Sigmoid colon (tissue), 7 donors: ENCODE measurements around the gene THSD7B. TPM values are rescaled to one million over a fixed set of nuclear protein-coding genes. Genes with fewer than 3 reads are reported as not detected.

Experiments
- DNase-seq: peaks from one replicate; pipeline ENCODE4 v3.0.0-alpha.2; 2019
- H3K27ac ChIP-seq, 4 donors: fragments of 200-600 bp; sonication (generic); one replicate each; pipeline ENCODE4 v1.5.1; 2016 to 2019; ENCODE audit warnings: mild to moderate bottlenecking in 1 of 4
- H3K27me3 ChIP-seq, 3 donors: fragments of 200-600 bp; sonication (generic); one replicate each; pipeline ENCODE4 v1.5.1; 2019; ENCODE audit warnings: mild to moderate bottlenecking in 1 of 3
- H3K36me3 ChIP-seq, 4 donors: fragments of 200-600 bp; sonication (generic); one replicate each; pipeline ENCODE4 v1.5.1; 2016 to 2019
- H3K4me1 ChIP-seq, 4 donors: fragments of 200-600 bp; sonication (generic); one replicate each; pipeline ENCODE4 v1.5.1; 2017 to 2019
- H3K4me3 ChIP-seq, 4 donors: fragments of 200-600 bp; sonication (generic); one replicate each; pipeline ENCODE4 v1.5.1; 2017 to 2019; ENCODE audit warnings: mild to moderate bottlenecking in 2 of 4, moderate library complexity in 1 of 4
- H3K9me3 ChIP-seq, 4 donors: fragments of 200-600 bp in 3 of 4; sonication (generic) in 3 of 4; one replicate each; pipeline versions ENCODE4 v1.5.1 to v1.6.1; 2013 to 2019
- CTCF ChIP-seq, 4 experiments: fragments of 450-650 bp in 3 of 4; fragments of 200-600 bp in 1 of 4; IDR thresholded peaks; one replicate each; pipeline ENCODE4 v1.5.1; 2016 to 2019; ENCODE audit warnings: antibody characterized with exemption in 4 of 4, mild to moderate bottlenecking in 3 of 4, moderate library complexity in 2 of 4
- EP300 ChIP-seq, 4 donors: sonication (generic); formaldehyde crosslinking; IDR thresholded peaks; one replicate each; pipeline ENCODE4 v1.6.1; 2017; ENCODE audit warnings: antibody characterized with exemption in 4 of 4
- POLR2A ChIP-seq, 2 donors: fragments of 450-650 bp; IDR thresholded peaks; one replicate each; pipeline ENCODE4 v1.6.1; 2016; ENCODE audit warnings: antibody characterized with exemption in 2 of 2, mild to moderate bottlenecking in 2 of 2, moderate library complexity in 2 of 2
- POLR2AphosphoS5 ChIP-seq, 4 donors: sonication (generic); formaldehyde crosslinking; IDR thresholded peaks; one replicate each; pipeline ENCODE4 v1.6.1; 2017; ENCODE audit warnings: antibody characterized with exemption in 4 of 4
- WGBS, 2 donors: extraction: QIAGEN DNeasy Blood & Tissue Kit; methylation state at CpG; one replicate each; pipeline ENCODE4 v1.1.7; 2013; 5-methylcytosine and 5-hydroxymethylcytosine counted together
- intact Hi-C: fragments of 100-400 bp; cut with DNase I; formaldehyde crosslinking; loops from one replicate; pipeline ENCODE4 v1.15.1; 2023
- polyA plus RNA-seq, 3 donors: library from polyadenylated mRNA; stranded (reverse); fragments of 200-250 nt; gene quantifications; one replicate each; pipeline ENCODE4 v1.2.3, GENCODE V29; 2013
- total RNA-seq, 4 donors: library from RNA; depleted of rRNA; stranded (reverse); fragments of >200 nt; gene quantifications; one replicate each; pipeline ENCODE4 v1.1.0, GENCODE V29; 2016
- donor health status: healthy with polysubstance abuse.
- donor health status: Bipolar disorder and iron deficiency.
- donor health status: healthy.

Gene THSD7B
- total and polyA plus RNA-seq, 7 donors = 0.16 to 0.83 (median 0.27) TPM; not detected in 2

- Histone ChIP-seq H3K4me1 (no peaks in the 10 kb centered on the region), H3K9me3 (no peaks in the 10 kb centered on the region), H3K4me3 (no peak overlapping the region), H3K27me3 (no peaks in the 10 kb centered on the region), H3K36me3 (no peaks in the 10 kb centered on the region), H3K27ac (no peak overlapping the region)
- no peak for DNase-seq
- TF ChIP-seq EP300 (IDR thresholded peaks at IDR 0.05) (no peak), POLR2A (IDR thresholded peaks at IDR 0.05) (no peak), POLR2AphosphoS5 (IDR thresholded peaks at IDR 0.05) (no peak), CTCF (IDR thresholded peaks at IDR 0.05) (no peak)
- 86 to 88% methylated on average over 3 of the region's 3 CpGs for WGBS, 2 donors
- intact Hi-C loops = no loop called here
Measured at GRCh38 chr2:137250401-137250800, 485.1 kb downstream of the THSD7B start.

- DNase-seq = no peak
Measured at GRCh38 chr2:137251045-137251444, 485.7 kb downstream of the THSD7B start.

GRCh38 chr2:137252934-137253333, 487.6 kb downstream of the THSD7B start:
- intact Hi-C loops = no loop called here
- Histone ChIP-seq H3K9me3 (no peaks in the 10 kb centered on the region), H3K27ac (no peak overlapping the region), H3K27me3 (no peaks in the 10 kb centered on the region), H3K4me1 (no peaks in the 10 kb centered on the region), H3K36me3 (no peaks in the 10 kb centered on the region), H3K4me3 (no peak overlapping the region)
- DNase-seq = no peak
- TF ChIP-seq EP300 (IDR thresholded peaks at IDR 0.05) (no peak), POLR2A (IDR thresholded peaks at IDR 0.05) (no peak), CTCF (IDR thresholded peaks at IDR 0.05) (no peak), POLR2AphosphoS5 (IDR thresholded peaks at IDR 0.05) (no peak)

More at GRCh38 chr2:137251045-137251444, 485.7 kb downstream of the THSD7B start:
- Histone ChIP-seq H3K36me3 (no peaks in the 10 kb centered on the region), H3K27ac (no peak overlapping the region), H3K4me1 (no peaks in the 10 kb centered on the region), H3K4me3 (no peak overlapping the region), H3K27me3 (no peaks in the 10 kb centered on the region), H3K9me3 (no peaks in the 10 kb centered on the region)
- TF ChIP-seq POLR2AphosphoS5 (IDR thresholded peaks at IDR 0.05) (no peak), POLR2A (IDR thresholded peaks at IDR 0.05) (no peak), CTCF (IDR thresholded peaks at IDR 0.05) (no peak), EP300 (IDR thresholded peaks at IDR 0.05) (no peak)
- 59 to 76% methylated on average over 3 of the region's 3 CpGs for WGBS, 2 donors
- intact Hi-C loops = no loop called here

- no peaks in the 10 kb centered on the region for H3K4me1 ChIP-seq
- 34 to 67% methylated on average over 1 of the region's 1 CpG for WGBS, 2 donors
Measured at GRCh38 chr2:137254052-137254451, 488.7 kb downstream of the THSD7B start.

More at GRCh38 chr2:137254052-137254451, 488.7 kb downstream of the THSD7B start:
- Histone ChIP-seq H3K36me3 (no peaks in the 10 kb centered on the region), H3K27me3 (no peaks in the 10 kb centered on the region), H3K9me3 (no peaks in the 10 kb centered on the region), H3K27ac (no peak overlapping the region), H3K4me3 (no peak overlapping the region)
- intact Hi-C loops = no loop called here
- DNase-seq = no peak
- TF ChIP-seq POLR2AphosphoS5 (IDR thresholded peaks at IDR 0.05) (no peak), CTCF (IDR thresholded peaks at IDR 0.05) (no peak), POLR2A (IDR thresholded peaks at IDR 0.05) (no peak), EP300 (IDR thresholded peaks at IDR 0.05) (no peak)
